C4-2B (cell line): ENCODE measurements around the gene C16orf90.

Experiments used
- ZFX ChIP-seq: fragments of 450-650 bp; IDR thresholded peaks from 2 replicates; pipeline ENCODE4 v1.6.1; 2017
- TF ChIP-seq, protein P1 (sequence below): fragments of 450-650 bp; conservative IDR thresholded peaks from 2 replicates; pipeline ENCODE4 v1.5.1; 2017; ENCODE audit warnings: mild to moderate bottlenecking

- TF ChIP-seq, protein P1, sequence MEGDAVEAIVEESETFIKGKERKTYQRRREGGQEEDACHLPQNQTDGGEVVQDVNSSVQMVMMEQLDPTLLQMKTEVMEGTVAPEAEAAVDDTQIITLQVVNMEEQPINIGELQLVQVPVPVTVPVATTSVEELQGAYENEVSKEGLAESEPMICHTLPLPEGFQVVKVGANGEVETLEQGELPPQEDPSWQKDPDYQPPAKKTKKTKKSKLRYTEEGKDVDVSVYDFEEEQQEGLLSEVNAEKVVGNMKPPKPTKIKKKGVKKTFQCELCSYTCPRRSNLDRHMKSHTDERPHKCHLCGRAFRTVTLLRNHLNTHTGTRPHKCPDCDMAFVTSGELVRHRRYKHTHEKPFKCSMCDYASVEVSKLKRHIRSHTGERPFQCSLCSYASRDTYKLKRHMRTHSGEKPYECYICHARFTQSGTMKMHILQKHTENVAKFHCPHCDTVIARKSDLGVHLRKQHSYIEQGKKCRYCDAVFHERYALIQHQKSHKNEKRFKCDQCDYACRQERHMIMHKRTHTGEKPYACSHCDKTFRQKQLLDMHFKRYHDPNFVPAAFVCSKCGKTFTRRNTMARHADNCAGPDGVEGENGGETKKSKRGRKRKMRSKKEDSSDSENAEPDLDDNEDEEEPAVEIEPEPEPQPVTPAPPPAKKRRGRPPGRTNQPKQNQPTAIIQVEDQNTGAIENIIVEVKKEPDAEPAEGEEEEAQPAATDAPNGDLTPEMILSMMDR = no peak
- TF ChIP-seq ZFX = no peak
Measured at GRCh38 chr16:3481696-3482658, 13.3 kb downstream of the C16orf90 start.
